Upper lobe of right lung (tissue), 1 donor: Measurements from ENCODE around the gene VWA1. TPM values are rescaled to one million over a fixed set of nuclear protein-coding genes. Genes with fewer than 3 reads are reported as not detected.

Experiments used
- ATAC-seq: fragments of 200-7000 bp; cut with Tn5 transposase; one replicate; pipeline ENCODE4 v1.9.1; 2020; ENCODE audit warnings: mild to moderate bottlenecking, moderate library complexity
- DNase-seq: peaks from one replicate; pipeline ENCODE4 v3.0.0-alpha.2; 2020
- H3K27ac ChIP-seq: fragments of 200-600 bp; one replicate; pipeline ENCODE4 v1.8.0; 2022
- H3K27me3 ChIP-seq: fragments of 200-600 bp; one replicate; pipeline ENCODE4 v1.8.0; 2022; ENCODE audit warnings: mild to moderate bottlenecking
- H3K36me3 ChIP-seq: fragments of 200-600 bp; one replicate; pipeline ENCODE4 v1.8.0; 2022
- H3K4me1 ChIP-seq: fragments of 200-600 bp; one replicate; pipeline ENCODE4 v1.8.0; 2022
- H3K4me3 ChIP-seq: fragments of 200-600 bp; one replicate; pipeline ENCODE4 v1.8.0; 2022; ENCODE audit warnings: mild to moderate bottlenecking
- H3K9me3 ChIP-seq: fragments of 200-600 bp; one replicate; pipeline ENCODE4 v1.8.0; 2022
- intact Hi-C: fragments of 100-400 bp; cut with DNase I; formaldehyde crosslinking; loops from one replicate; pipeline ENCODE4 v1.11.0; 2022
- total RNA-seq: library from RNA; stranded (reverse); fragmentation: NEBNext Ultra II Directional; extraction: Animal tissue kit (Norgen Biotek cat#: 25700); gene quantifications from one replicate; pipeline ENCODE4 v1.2.1, GENCODE V29; 2021
- TF ChIP-seq, protein P1 (sequence below): fragments of 200-600 bp; IDR thresholded peaks from one replicate; pipeline ENCODE4 v1.8.0; 2022; ENCODE audit warnings: antibody characterized with exemption
- donor health status: DM: no; HTN: yes; CAD: no; lungs with severe emphysema.

Gene VWA1
- total RNA-seq, 1 donor from 2014 or later: 87.4 TPM

DNA sequence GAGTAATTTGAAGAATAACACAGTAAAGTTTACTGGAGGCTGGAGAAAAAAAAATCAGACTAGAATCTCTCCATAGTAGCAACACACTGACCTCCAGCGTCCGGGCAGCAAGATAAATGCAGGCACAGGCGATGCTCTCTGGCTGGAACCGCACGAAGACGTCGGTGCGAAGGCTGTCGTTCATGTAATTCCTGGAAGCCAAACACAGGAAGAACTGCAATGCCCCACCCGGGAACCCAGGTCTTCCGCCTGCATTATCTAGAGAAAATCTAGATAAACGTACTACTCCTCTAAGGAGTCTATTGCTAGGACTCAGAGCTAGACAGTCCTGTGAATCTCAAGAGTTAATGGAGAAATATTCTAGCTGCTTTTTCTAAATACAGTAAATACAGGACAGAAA is 44.8 kb upstream of the VWA1 start:
- no peak overlapping the region for H3K27ac ChIP-seq

GRCh38 chr1:1391225-1391624 is 44.3 kb upstream of the VWA1 start:
- DNase-seq (no peak), ATAC-seq (no peak)
- H3K4me1 ChIP-seq: no peaks in the 10 kb centered on the region
- H3K36me3 ChIP-seq: peaks cover 99% of the 10 kb centered on the region
- peak overlapping the region; percentile 36 for H3K27ac ChIP-seq
- intact Hi-C loops: no loop called here
- TF ChIP-seq, protein P1, sequence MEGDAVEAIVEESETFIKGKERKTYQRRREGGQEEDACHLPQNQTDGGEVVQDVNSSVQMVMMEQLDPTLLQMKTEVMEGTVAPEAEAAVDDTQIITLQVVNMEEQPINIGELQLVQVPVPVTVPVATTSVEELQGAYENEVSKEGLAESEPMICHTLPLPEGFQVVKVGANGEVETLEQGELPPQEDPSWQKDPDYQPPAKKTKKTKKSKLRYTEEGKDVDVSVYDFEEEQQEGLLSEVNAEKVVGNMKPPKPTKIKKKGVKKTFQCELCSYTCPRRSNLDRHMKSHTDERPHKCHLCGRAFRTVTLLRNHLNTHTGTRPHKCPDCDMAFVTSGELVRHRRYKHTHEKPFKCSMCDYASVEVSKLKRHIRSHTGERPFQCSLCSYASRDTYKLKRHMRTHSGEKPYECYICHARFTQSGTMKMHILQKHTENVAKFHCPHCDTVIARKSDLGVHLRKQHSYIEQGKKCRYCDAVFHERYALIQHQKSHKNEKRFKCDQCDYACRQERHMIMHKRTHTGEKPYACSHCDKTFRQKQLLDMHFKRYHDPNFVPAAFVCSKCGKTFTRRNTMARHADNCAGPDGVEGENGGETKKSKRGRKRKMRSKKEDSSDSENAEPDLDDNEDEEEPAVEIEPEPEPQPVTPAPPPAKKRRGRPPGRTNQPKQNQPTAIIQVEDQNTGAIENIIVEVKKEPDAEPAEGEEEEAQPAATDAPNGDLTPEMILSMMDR: no peak
- no peaks in the 10 kb centered on the region for H3K9me3 ChIP-seq
- H3K27me3 ChIP-seq: no peaks in the 10 kb centered on the region
- H3K4me3 ChIP-seq: no peak overlapping the region

More for the DNA sequence above, 44.8 kb upstream of the VWA1 start:
- H3K4me3 ChIP-seq: no peak overlapping the region
- TF ChIP-seq, protein P1: no peak
- intact Hi-C loops: no loop called here
- no peaks in the 10 kb centered on the region for H3K9me3 ChIP-seq
- no peak for ATAC-seq
- no peaks in the 10 kb centered on the region for H3K27me3 ChIP-seq
- no peaks in the 10 kb centered on the region for H3K4me1 ChIP-seq
- peaks cover 100% of the 10 kb centered on the region for H3K36me3 ChIP-seq
- no peak for DNase-seq

DNA sequence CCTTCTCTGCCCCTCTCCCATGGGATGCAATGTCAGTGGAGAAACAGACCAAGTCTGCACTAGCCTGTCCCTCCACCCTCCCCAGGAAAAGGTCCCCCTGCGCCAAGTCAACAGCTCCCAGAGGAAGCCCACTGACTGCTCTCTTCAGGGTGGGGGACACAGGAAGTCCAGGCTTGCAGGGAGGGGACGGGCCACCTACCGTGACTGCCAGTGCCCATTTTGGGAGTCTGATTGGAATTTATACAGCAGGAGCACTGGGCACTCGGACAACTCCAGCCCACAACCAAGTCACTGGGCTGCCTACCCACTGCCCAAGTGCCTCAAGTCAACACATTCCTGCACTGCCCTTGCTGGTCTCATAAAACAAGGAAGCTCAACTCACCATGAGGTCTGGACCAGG is 42.5 kb upstream of the VWA1 start:
- no peak overlapping the region for H3K4me3 ChIP-seq
- no peak for DNase-seq
- H3K4me1 ChIP-seq: peaks cover 8% of the 10 kb centered on the region
- H3K9me3 ChIP-seq: no peaks in the 10 kb centered on the region
- no peak for ATAC-seq
- no peak overlapping the region for H3K27ac ChIP-seq
- intact Hi-C loops: no loop called here
- TF ChIP-seq, protein P1: no peak
- no peaks in the 10 kb centered on the region for H3K27me3 ChIP-seq
- peaks cover 95% of the 10 kb centered on the region for H3K36me3 ChIP-seq

DNA sequence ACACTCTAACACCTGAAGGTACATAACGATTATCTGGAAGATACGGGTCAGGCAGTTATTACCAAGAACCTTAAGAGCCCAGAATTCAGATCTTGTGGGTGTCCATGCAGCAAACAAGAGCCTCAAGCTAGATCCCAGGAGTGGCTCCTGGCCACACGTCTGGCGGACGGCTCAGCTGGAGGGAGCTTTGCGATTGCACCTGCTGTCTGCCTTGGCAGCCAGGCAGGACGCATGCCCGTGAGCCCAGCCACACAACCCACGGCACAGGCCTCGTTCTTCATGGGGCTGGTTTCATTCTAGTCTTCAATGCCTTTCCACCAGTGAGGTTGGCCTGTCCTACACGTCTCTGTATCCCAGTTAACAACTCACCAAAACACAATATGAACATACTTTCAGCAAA is 42.1 kb upstream of the VWA1 start:
- H3K4me1 ChIP-seq: peaks cover 11% of the 10 kb centered on the region
- H3K27me3 ChIP-seq: no peaks in the 10 kb centered on the region
- intact Hi-C loops: no loop called here
- TF ChIP-seq, protein P1: no peak
- ATAC-seq (no peak), DNase-seq (no peak)
- no peak overlapping the region for H3K27ac ChIP-seq
- H3K36me3 ChIP-seq: peaks cover 92% of the 10 kb centered on the region
- H3K9me3 ChIP-seq: no peaks in the 10 kb centered on the region
- no peak overlapping the region for H3K4me3 ChIP-seq

- Histone ChIP-seq H3K4me3 (no peak overlapping the region), H3K27ac (no peak overlapping the region), H3K36me3 (peaks cover 85% of the 10 kb centered on the region), H3K9me3 (no peaks in the 10 kb centered on the region), H3K4me1 (peaks cover 11% of the 10 kb centered on the region), H3K27me3 (no peaks in the 10 kb centered on the region)
- DNase-seq (no peak), ATAC-seq (no peak)
- TF ChIP-seq, protein P1: no peak
- intact Hi-C loops: no loop called here
Measured at GRCh38 chr1:1394116-1394515, 41.4 kb upstream of the VWA1 start.

GRCh38 chr1:1395166-1395565 is 40.3 kb upstream of the VWA1 start:
- TF ChIP-seq, protein P1: no peak
- intact Hi-C loops: no loop called here
- ATAC-seq (no peak), DNase-seq (no peak)
- H3K9me3 ChIP-seq: no peaks in the 10 kb centered on the region
- H3K36me3 ChIP-seq: peaks cover 74% of the 10 kb centered on the region
- peaks cover 14% of the 10 kb centered on the region for H3K4me1 ChIP-seq
- H3K4me3 ChIP-seq: no peak overlapping the region
- no peaks in the 10 kb centered on the region for H3K27me3 ChIP-seq
- H3K27ac ChIP-seq: no peak overlapping the region
